Parathyroid adenoma (tissue), 2 donors: ENCODE measurements around the gene FOSL2.

ENCODE experiments used
- H2AFZ ChIP-seq: fragments of 300-600 bp; sonication (generic); one replicate; pipeline ENCODE4 v1.7.0; 2017; ENCODE audit warnings: antibody characterized with exemption, mild to moderate bottlenecking
- H3K27ac ChIP-seq: fragments of 300-600 bp; sonication (generic); one replicate; pipeline ENCODE4 v1.7.0; 2017
- H3K27me3 ChIP-seq: fragments of 300-600 bp; sonication (generic); one replicate; pipeline ENCODE4 v1.7.0; 2017; ENCODE audit warnings: low read length; ENCODE audit not compliant: control insufficient read depth, insufficient read depth
- H3K36me3 ChIP-seq: fragments of 300-600 bp; sonication (generic); one replicate; pipeline ENCODE4 v1.7.0; 2017; ENCODE audit warnings: low read length; ENCODE audit not compliant: control insufficient read depth, insufficient read depth
- H3K4me1 ChIP-seq: fragments of 300-600 bp; sonication (generic); one replicate; pipeline ENCODE4 v1.7.0; 2017; ENCODE audit warnings: control low read depth
- H3K4me2 ChIP-seq: fragments of 300-600 bp; sonication (generic); one replicate; pipeline ENCODE4 v1.7.0; 2017; ENCODE audit warnings: low read length
- H3K4me3 ChIP-seq: fragments of 300-600 bp; sonication (generic); one replicate; pipeline ENCODE4 v1.7.0; 2017; ENCODE audit warnings: low read depth, low read length
- H3K79me2 ChIP-seq: fragments of 300-600 bp; sonication (generic); one replicate; pipeline ENCODE4 v1.7.0; 2017; ENCODE audit warnings: control low read depth
- H3K9ac ChIP-seq: fragments of 300-600 bp; sonication (generic); one replicate; pipeline ENCODE4 v1.7.0; 2017; ENCODE audit warnings: mild to moderate bottlenecking
- H3K9me3 ChIP-seq: fragments of 300-600 bp; sonication (generic); one replicate; pipeline ENCODE4 v1.7.0; 2017; ENCODE audit warnings: low read length; ENCODE audit not compliant: control insufficient read depth
- TF ChIP-seq, protein P1 (sequence below): fragments of 300-600 bp; sonication (generic); IDR thresholded peaks from one replicate; pipeline ENCODE4 v1.7.0; 2017; ENCODE audit warnings: antibody characterized with exemption, mild to moderate bottlenecking
- donor health status: primary hyperparathyroidism.

The FOSL2 gene

GRCh38 chr2:28415715-28416114 is 23.1 kb downstream of the FOSL2 start:
- no peak overlapping the region for H2AFZ ChIP-seq
- no peaks in the 10 kb centered on the region for H3K36me3 ChIP-seq
- no peak overlapping the region for H3K27ac ChIP-seq

GRCh38 chr2:28419003-28419402 is 26.3 kb downstream of the FOSL2 start:
- no peak overlapping the region for H3K27ac ChIP-seq
- H3K36me3 ChIP-seq, result no peaks in the 10 kb centered on the region

More at GRCh38 chr2:28415715-28416114, 23.1 kb downstream of the FOSL2 start:
- no peak overlapping the region for H3K4me3 ChIP-seq
- TF ChIP-seq, protein P1, sequence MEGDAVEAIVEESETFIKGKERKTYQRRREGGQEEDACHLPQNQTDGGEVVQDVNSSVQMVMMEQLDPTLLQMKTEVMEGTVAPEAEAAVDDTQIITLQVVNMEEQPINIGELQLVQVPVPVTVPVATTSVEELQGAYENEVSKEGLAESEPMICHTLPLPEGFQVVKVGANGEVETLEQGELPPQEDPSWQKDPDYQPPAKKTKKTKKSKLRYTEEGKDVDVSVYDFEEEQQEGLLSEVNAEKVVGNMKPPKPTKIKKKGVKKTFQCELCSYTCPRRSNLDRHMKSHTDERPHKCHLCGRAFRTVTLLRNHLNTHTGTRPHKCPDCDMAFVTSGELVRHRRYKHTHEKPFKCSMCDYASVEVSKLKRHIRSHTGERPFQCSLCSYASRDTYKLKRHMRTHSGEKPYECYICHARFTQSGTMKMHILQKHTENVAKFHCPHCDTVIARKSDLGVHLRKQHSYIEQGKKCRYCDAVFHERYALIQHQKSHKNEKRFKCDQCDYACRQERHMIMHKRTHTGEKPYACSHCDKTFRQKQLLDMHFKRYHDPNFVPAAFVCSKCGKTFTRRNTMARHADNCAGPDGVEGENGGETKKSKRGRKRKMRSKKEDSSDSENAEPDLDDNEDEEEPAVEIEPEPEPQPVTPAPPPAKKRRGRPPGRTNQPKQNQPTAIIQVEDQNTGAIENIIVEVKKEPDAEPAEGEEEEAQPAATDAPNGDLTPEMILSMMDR, result no peak
- no peak overlapping the region for H3K9ac ChIP-seq
- no peak overlapping the region for H3K4me2 ChIP-seq
- H3K27me3 ChIP-seq, result no peaks in the 10 kb centered on the region
- no peaks in the 10 kb centered on the region for H3K9me3 ChIP-seq
- no peaks in the 10 kb centered on the region for H3K4me1 ChIP-seq
- H3K79me2 ChIP-seq, result no peaks in the 10 kb centered on the region

DNA sequence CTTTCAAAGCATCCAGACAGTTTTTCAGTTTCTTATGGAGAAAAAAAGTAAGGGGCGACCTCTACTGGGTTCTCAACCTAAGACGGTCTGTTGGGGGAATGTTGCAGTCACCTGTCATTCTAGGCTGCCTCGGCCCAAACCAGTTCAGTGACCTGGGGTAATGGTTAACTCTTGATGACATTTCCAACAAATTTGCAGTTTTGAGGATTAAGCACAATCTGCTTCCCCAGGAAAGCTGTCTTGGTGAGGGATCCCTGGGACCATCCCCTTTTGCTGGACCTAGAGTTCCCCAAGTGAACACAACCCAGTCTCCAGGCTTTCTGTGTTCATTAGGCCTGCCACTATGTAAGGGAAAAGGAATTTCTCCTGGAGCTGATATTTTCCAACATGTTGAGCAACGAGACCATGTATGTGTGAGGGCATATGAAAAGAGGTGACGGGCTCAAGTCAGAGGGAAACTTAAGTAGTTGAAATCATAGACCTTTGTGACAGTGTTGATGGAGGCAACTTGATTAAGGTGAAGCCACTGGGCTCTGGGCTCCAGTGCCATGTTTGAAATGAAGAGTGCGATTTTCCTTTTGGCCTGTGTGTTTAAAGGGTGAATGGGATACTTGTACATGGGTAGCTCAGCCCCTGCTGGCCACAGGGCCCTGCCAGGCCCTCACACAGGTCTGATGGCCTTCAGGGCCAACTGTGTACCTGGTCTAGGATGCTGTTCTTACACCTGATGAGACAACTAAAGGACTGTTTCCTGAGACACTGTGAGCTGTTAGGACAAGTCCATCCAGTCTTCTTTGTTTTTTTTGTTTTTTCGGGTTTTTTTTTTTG is 27.0 kb downstream of the FOSL2 start:
- no peak overlapping the region for H3K4me2 ChIP-seq
- no peaks in the 10 kb centered on the region for H3K4me1 ChIP-seq
- no peak overlapping the region for H3K27ac ChIP-seq
- H3K79me2 ChIP-seq, result no peaks in the 10 kb centered on the region
- H3K36me3 ChIP-seq, result no peaks in the 10 kb centered on the region
- TF ChIP-seq, protein P1, result no peak
- H3K27me3 ChIP-seq, result no peaks in the 10 kb centered on the region
- H3K4me3 ChIP-seq, result no peak overlapping the region
- H3K9me3 ChIP-seq, result no peaks in the 10 kb centered on the region
- no peak overlapping the region for H2AFZ ChIP-seq
- H3K9ac ChIP-seq, result no peak overlapping the region

More at GRCh38 chr2:28419003-28419402, 26.3 kb downstream of the FOSL2 start:
- TF ChIP-seq, protein P1, result no peak
- no peaks in the 10 kb centered on the region for H3K4me1 ChIP-seq
- no peak overlapping the region for H2AFZ ChIP-seq
- no peaks in the 10 kb centered on the region for H3K27me3 ChIP-seq
- no peak overlapping the region for H3K4me3 ChIP-seq
- H3K9ac ChIP-seq, result no peak overlapping the region
- no peaks in the 10 kb centered on the region for H3K9me3 ChIP-seq
- no peak overlapping the region for H3K4me2 ChIP-seq
- H3K79me2 ChIP-seq, result no peaks in the 10 kb centered on the region

DNA sequence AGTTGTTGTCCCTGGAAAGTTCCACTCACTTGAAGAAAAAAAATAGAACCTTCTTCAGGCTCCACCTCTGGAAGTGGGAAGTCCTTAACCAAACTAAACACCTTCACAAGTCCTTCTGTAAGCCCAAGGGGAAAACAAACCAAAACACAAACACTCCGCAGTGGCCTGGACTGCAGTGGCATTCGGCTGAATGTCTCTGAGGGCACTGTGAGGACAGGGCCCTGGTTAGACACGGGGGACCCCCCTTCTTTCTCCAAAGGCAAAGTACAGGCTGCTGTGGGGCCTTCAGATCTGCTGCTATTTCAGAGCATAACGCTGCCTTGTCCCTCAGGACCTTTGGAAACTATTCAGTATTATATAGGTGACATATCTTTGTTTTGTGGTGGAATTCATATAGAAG is 28.1 kb downstream of the FOSL2 start:
- Histone ChIP-seq H3K4me3 (no peak overlapping the region), H3K27ac (no peak overlapping the region), H3K9me3 (no peaks in the 10 kb centered on the region), H3K4me1 (no peaks in the 10 kb centered on the region), H3K36me3 (no peaks in the 10 kb centered on the region), H3K9ac (no peak overlapping the region), H3K27me3 (no peaks in the 10 kb centered on the region), H3K79me2 (no peaks in the 10 kb centered on the region), H3K4me2 (no peak overlapping the region), H2AFZ (no peak overlapping the region)
- TF ChIP-seq, protein P1, result no peak
